Measurements from ENCODE around the gene FHAD1.

The FHAD1 gene

DNA sequence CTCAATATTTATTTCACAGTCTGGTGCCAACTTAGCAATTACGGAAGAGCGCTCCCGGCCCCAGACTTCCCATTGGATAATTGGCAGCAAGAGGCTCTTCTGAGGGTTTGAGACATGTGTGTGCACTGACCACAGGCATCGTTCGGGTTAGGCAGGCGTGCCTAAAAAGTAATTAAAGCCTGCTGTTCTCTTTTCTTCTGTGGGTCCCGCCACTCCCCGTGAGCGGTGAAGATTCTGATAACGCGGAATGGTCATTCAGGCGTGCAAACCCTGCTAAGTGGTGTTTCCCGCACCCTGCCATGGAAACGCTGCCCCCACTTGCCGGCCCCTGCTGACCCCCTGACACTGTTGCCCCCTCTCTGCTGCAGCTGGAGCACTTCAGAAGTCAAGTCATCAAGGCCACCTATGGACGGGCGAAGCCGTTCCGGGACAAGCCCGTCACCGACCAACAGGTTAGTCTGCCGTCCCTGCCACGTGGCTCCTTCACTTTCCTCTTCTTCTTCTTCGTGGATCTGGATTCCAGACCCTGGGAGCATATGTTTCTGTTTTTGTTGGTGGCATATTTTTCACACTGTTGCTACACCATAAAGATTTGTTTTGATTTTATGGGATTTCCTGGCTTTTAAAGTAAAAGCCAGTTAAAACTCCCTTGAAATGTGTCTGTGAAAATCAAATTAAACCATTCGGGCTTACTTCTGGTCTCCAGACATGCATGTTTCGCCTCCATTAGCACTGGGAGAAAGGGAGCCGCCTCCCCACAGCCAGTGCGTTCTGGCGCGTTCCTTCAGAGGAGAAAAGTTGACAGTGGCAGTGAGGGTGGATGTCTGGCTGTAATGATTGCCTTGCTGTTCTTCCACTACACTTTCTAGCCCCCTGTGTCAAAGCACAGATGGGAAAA is 79.9 kb downstream of the FHAD1 start:
- no peaks in the 10 kb centered on the region for H3K36me3 ChIP-seq (ENCODE audit: control insufficient read depth in 1 of 2, insufficient read depth in 2 of 2, low read depth in 1 of 2, low read length in 2 of 2)
- H2BK15ac ChIP-seq (ENCODE audit: low read depth, poor library complexity, severe bottlenecking) = no peak overlapping the region
- no peak overlapping the region for H2AK5ac ChIP-seq (ENCODE audit: low read length, severe bottlenecking)
- H3K27me3 ChIP-seq (ENCODE audit: control insufficient read depth in 1 of 2, insufficient read depth in 1 of 2, low read length in 2 of 2) = peaks cover 0 to 33% of the 10 kb centered on the region in 2 experiments
- H3K18ac ChIP-seq (ENCODE audit: low read depth in 1 of 2, low read length in 2 of 2) = peak overlapping the region in 1 of 2 experiments; percentile 0
- H4K8ac ChIP-seq (ENCODE audit: low read length) = no peak overlapping the region
- H2BK12ac ChIP-seq (ENCODE audit: low read length in 2 of 2) = no peak overlapping the region
- no peak for DNase-seq
- H2AFZ ChIP-seq (ENCODE audit: low read depth, low read length) = no peak overlapping the region
- no peak overlapping the region for H2BK120ac ChIP-seq (ENCODE audit: low read depth, low read length)
- no peak overlapping the region for H3K23ac ChIP-seq (ENCODE audit: low read length in 2 of 2)
- H3K4ac ChIP-seq (ENCODE audit: low read depth in 1 of 2, low read length in 2 of 2) = no peak overlapping the region
- 93% methylated on average over 29 of the region's 30 CpGs for WGBS
- no peak overlapping the region for H3K4me2 ChIP-seq (ENCODE audit: low read length, poor library complexity, severe bottlenecking)
- H3K14ac ChIP-seq (ENCODE audit: low read length in 2 of 2) = no peak overlapping the region
- peak overlapping the region; percentile 43 for H4K91ac ChIP-seq (ENCODE audit: low read length)
- H3K9me3 ChIP-seq (ENCODE audit: control insufficient read depth, low read length) = no peaks in the 10 kb centered on the region
- peaks cover 16% of the 10 kb centered on the region for H3K4me1 ChIP-seq (ENCODE audit: control insufficient read depth, insufficient read depth, low read depth, low read length)
- no peak overlapping the region for H3K27ac ChIP-seq (ENCODE audit: low read length, poor library complexity, severe bottlenecking)
- no peak overlapping the region for H2BK5ac ChIP-seq (ENCODE audit: low read depth, low read length, poor library complexity, severe bottlenecking)
- H3K79me1 ChIP-seq (replicated peaks; ENCODE audit: low read length, poor library complexity, severe bottlenecking) = no peaks in the 10 kb centered on the region
- H3K4me3 ChIP-seq (ENCODE audit: insufficient read depth in 1 of 2, low read depth in 1 of 2, low read length in 2 of 2) = peak overlapping the region in 1 of 2 experiments; percentile 68
- peak overlapping the region; percentile 48 for H3K9ac ChIP-seq (ENCODE audit: low read length)

DNA sequence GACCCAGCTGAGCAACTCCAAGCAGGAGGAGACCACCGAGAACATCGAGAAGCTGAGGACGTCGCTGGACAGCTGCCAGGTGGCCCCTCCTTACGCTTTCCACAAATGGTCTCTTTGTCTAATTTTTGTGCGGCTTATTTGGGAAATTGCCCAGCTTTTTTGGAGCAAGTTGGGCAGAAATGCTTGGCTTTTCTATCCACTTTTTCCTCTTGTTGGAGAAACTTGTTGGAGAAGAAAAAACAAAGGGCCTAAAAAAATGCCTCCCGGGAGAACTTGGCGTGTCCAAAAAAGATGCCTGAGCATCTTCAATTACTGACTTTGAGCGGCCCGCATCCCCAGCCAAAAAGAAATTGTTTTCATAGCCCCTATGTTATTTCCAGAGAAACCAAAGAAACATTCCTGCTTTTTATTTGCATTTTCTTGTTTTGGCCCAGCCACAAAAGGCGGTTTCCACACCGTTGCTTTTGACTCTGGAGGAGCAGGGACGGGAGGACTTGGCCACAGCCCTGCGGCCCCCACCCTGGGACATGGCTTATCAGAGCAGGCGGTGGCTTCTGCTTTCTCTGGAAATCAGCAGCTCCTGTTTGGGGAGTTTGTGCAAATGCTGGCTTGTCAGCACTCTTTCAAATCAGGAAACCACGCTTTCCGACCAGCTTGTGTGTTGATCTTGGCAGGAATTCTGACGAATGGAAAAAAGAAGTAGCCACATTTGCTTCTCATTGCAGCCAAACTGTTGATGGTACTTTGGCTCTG is 81.5 kb downstream of the FHAD1 start:
- peak overlapping the region; percentile 29 for H2AFZ ChIP-seq (ENCODE audit: low read depth, low read length)
- no peak overlapping the region for H4K8ac ChIP-seq (ENCODE audit: low read length)
- H3K4me2 ChIP-seq (ENCODE audit: low read length, poor library complexity, severe bottlenecking) = no peak overlapping the region
- H3K36me3 ChIP-seq (ENCODE audit: control insufficient read depth in 1 of 2, insufficient read depth in 2 of 2, low read depth in 1 of 2, low read length in 2 of 2) = no peaks in the 10 kb centered on the region
- peaks cover 0 to 40% of the 10 kb centered on the region in 2 experiments for H3K27me3 ChIP-seq (ENCODE audit: control insufficient read depth in 1 of 2, insufficient read depth in 1 of 2, low read length in 2 of 2)
- no peak overlapping the region for H4K91ac ChIP-seq (ENCODE audit: low read length)
- no peak overlapping the region for H3K27ac ChIP-seq (ENCODE audit: low read length, poor library complexity, severe bottlenecking)
- H3K9ac ChIP-seq (ENCODE audit: low read length) = peak overlapping the region; percentile 64
- H2AK5ac ChIP-seq (ENCODE audit: low read length, severe bottlenecking) = no peak overlapping the region
- no peak overlapping the region for H3K23ac ChIP-seq (ENCODE audit: low read length in 2 of 2)
- peak overlapping the region in 1 of 2 experiments; percentile 1 for H3K4me3 ChIP-seq (ENCODE audit: insufficient read depth in 1 of 2, low read depth in 1 of 2, low read length in 2 of 2)
- H3K18ac ChIP-seq (ENCODE audit: low read depth in 1 of 2, low read length in 2 of 2) = no peak overlapping the region
- DNase-seq = no peak
- H3K79me1 ChIP-seq (replicated peaks; ENCODE audit: low read length, poor library complexity, severe bottlenecking) = no peaks in the 10 kb centered on the region
- 87% methylated on average over 18 of the region's 18 CpGs for WGBS
- no peak overlapping the region for H2BK15ac ChIP-seq (ENCODE audit: low read depth, poor library complexity, severe bottlenecking)
- peaks cover 18% of the 10 kb centered on the region for H3K4me1 ChIP-seq (ENCODE audit: control insufficient read depth, insufficient read depth, low read depth, low read length)
- H2BK120ac ChIP-seq (ENCODE audit: low read depth, low read length) = no peak overlapping the region
- no peak overlapping the region for H3K4ac ChIP-seq (ENCODE audit: low read depth in 1 of 2, low read length in 2 of 2)
- H2BK5ac ChIP-seq (ENCODE audit: low read depth, low read length, poor library complexity, severe bottlenecking) = no peak overlapping the region
- H3K14ac ChIP-seq (ENCODE audit: low read length in 2 of 2) = no peak overlapping the region
- no peaks in the 10 kb centered on the region for H3K9me3 ChIP-seq (ENCODE audit: control insufficient read depth, low read length)
- H2BK12ac ChIP-seq (ENCODE audit: low read length in 2 of 2) = no peak overlapping the region

DNA sequence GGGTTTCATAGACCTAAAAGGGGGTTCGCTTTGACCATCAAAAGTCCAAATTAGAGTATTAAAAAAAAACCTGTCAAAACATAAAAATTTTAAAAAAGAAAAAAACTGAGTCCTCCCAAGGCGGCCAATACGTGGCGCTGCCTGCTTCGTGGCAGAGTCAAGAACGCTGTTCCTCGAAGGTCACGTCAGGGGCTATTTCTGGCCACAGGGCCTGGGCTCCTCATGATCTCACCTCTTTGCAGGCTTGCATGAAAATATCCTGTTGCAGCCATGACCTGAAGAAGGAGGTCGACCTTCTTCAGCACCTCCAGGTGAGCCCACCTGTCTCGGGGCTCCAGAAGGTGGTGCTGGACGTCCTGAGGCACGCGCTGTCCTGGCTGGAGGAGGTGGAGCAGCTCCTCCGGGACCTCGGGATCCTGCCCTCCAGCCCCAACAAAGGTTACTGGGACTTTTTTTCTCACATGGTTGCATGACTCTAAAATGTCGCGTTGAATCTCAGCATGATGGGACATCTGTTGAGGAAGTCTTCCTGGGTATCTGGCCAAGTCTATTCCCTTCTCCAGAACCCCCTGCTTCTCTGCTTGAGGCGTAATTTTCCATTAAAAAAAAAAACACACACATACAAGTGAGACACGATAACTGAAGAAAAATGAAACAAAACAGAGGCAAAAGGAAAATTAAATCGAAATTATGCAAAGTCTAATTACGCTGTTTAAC is 82.2 kb downstream of the FHAD1 start:
- no peak overlapping the region for H3K23ac ChIP-seq (ENCODE audit: low read length in 2 of 2)
- 93% methylated on average over 21 of the region's 21 CpGs for WGBS

More for the DNA sequence above, 82.2 kb downstream of the FHAD1 start:
- no peak overlapping the region for H3K4me2 ChIP-seq (ENCODE audit: low read length, poor library complexity, severe bottlenecking)
- H3K4me1 ChIP-seq (ENCODE audit: control insufficient read depth, insufficient read depth, low read depth, low read length) = peaks cover 16% of the 10 kb centered on the region
- H3K36me3 ChIP-seq (ENCODE audit: control insufficient read depth in 1 of 2, insufficient read depth in 2 of 2, low read depth in 1 of 2, low read length in 2 of 2) = no peaks in the 10 kb centered on the region
- H2AFZ ChIP-seq (ENCODE audit: low read depth, low read length) = no peak overlapping the region
- H3K18ac ChIP-seq (ENCODE audit: low read depth in 1 of 2, low read length in 2 of 2) = peak overlapping the region in 1 of 2 experiments; percentile 25
- no peak overlapping the region for H3K27ac ChIP-seq (ENCODE audit: low read length, poor library complexity, severe bottlenecking)
- DNase-seq = no peak
- peak overlapping the region; percentile 64 for H3K9ac ChIP-seq (ENCODE audit: low read length)
- H3K79me1 ChIP-seq (replicated peaks; ENCODE audit: low read length, poor library complexity, severe bottlenecking) = no peaks in the 10 kb centered on the region
- H3K27me3 ChIP-seq (ENCODE audit: control insufficient read depth in 1 of 2, insufficient read depth in 1 of 2, low read length in 2 of 2) = peaks cover 0 to 35% of the 10 kb centered on the region in 2 experiments
- no peak overlapping the region for H2BK5ac ChIP-seq (ENCODE audit: low read depth, low read length, poor library complexity, severe bottlenecking)
- peak overlapping the region in 1 of 2 experiments; percentile 1 for H3K4me3 ChIP-seq (ENCODE audit: insufficient read depth in 1 of 2, low read depth in 1 of 2, low read length in 2 of 2)
- no peak overlapping the region for H2BK120ac ChIP-seq (ENCODE audit: low read depth, low read length)
- H4K91ac ChIP-seq (ENCODE audit: low read length) = no peak overlapping the region
- no peak overlapping the region for H3K14ac ChIP-seq (ENCODE audit: low read length in 2 of 2)
- H3K9me3 ChIP-seq (ENCODE audit: control insufficient read depth, low read length) = no peaks in the 10 kb centered on the region
- no peak overlapping the region for H3K4ac ChIP-seq (ENCODE audit: low read depth in 1 of 2, low read length in 2 of 2)
- H2BK15ac ChIP-seq (ENCODE audit: low read depth, poor library complexity, severe bottlenecking) = no peak overlapping the region
- H2BK12ac ChIP-seq (ENCODE audit: low read length in 2 of 2) = no peak overlapping the region
- H2AK5ac ChIP-seq (ENCODE audit: low read length, severe bottlenecking) = no peak overlapping the region
- H4K8ac ChIP-seq (ENCODE audit: low read length) = no peak overlapping the region

Measured in mesenchymal stem cell (in vitro differentiated cells and primary cell).